ENCODE measurements around the gene ABCC3. TPM values are rescaled to one million over a fixed set of nuclear protein-coding genes. Genes with fewer than 3 reads are reported as not detected.

The ABCC3 gene
- total RNA-seq, 1 experiment from 2014 or later, result 0.56 TPM

DNA sequence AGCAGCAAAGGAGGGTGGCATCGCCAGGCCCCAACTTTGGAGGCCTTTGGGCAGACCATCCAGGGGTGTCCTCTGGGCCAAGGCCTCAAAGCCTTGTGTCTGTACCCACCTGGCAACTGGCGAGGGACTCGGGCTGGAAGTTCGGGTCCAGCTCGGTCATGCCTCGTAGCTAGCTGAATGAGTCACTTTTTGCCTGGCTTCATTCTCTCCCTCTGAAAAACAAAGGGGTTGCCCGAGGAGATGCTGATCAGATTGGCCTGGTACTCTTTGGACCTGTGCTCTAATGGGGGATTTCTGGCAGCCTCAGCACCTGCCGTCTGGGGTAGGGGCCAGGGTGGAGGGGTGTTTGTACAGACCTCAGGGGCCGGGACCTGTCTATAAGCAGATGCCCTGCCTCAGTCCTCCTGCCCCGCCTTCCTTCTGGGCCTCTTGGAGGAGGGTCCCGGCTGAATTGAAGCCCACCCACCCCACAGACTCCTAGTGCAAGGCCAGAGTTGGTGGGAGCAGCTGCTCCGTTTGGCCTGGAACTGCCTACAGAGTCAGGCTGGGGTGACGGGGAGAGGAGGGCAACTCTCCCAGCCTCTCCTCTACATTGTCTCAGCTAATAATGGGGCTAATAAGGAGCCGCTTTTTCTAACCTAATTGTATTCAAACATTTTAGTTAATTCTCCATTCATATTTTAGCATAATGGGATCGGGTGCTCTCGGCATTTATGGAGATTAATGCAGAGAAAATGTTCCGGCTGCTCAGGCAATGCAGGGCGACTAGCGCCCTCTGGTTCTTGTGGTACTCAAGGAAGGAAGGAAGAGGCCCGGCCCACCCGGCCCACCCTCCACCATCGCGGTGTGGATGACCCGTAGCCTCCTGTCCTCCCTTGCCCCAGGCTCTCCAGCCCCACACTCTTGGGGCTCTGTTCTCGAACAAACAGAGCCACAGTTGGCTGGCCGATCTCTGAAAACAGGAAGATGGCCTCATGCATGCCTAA is 21.4 kb upstream of the ABCC3 start:
- Histone ChIP-seq H3K4me3 (ENCODE audit: low read depth, low read length, poor library complexity, severe bottlenecking) (no peak overlapping the region), H3K27ac (ENCODE audit: low read depth, low read length, poor library complexity, severe bottlenecking) (no peak overlapping the region), H3K9me3 (ENCODE audit: low read depth, low read length, poor library complexity, severe bottlenecking) (no peaks in the 10 kb centered on the region), H3K4me1 (ENCODE audit: insufficient read depth, low read length, poor library complexity, severe bottlenecking) (peaks cover 12% of the 10 kb centered on the region), H3K27me3 (replicated peaks; ENCODE audit: insufficient read depth, low read depth, low read length, poor library complexity) (no peaks in the 10 kb centered on the region), H3K36me3 (ENCODE audit: insufficient read depth, low read length, poor library complexity, severe bottlenecking) (no peaks in the 10 kb centered on the region)
- no peak for DNase-seq (ENCODE audit: low spot score)
- no TSS peak for BruUV-seq (replicated peaks)
- intact Hi-C loops (cut with micrococcal nuclease; ENCODE audit: unreplicated experiment), result no loop called here
- TF ChIP-seq EZH2 (IDR thresholded peaks at IDR 0.05; ENCODE audit: borderline replicate concordance, low read depth, low read length, poor library complexity, severe bottlenecking), result no peak
- TF ChIP-seq, protein P1, sequence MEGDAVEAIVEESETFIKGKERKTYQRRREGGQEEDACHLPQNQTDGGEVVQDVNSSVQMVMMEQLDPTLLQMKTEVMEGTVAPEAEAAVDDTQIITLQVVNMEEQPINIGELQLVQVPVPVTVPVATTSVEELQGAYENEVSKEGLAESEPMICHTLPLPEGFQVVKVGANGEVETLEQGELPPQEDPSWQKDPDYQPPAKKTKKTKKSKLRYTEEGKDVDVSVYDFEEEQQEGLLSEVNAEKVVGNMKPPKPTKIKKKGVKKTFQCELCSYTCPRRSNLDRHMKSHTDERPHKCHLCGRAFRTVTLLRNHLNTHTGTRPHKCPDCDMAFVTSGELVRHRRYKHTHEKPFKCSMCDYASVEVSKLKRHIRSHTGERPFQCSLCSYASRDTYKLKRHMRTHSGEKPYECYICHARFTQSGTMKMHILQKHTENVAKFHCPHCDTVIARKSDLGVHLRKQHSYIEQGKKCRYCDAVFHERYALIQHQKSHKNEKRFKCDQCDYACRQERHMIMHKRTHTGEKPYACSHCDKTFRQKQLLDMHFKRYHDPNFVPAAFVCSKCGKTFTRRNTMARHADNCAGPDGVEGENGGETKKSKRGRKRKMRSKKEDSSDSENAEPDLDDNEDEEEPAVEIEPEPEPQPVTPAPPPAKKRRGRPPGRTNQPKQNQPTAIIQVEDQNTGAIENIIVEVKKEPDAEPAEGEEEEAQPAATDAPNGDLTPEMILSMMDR (conservative IDR thresholded peaks at IDR 0.05; ENCODE audit: low read depth, low read length), result peak; percentile 39; the same call in 1 of the 2 replicates
- POLR2A ChIA-PET (ENCODE audit: low non-redundant PET), result no interaction called here
- CTCF ChIA-PET, result no interaction called here

DNA sequence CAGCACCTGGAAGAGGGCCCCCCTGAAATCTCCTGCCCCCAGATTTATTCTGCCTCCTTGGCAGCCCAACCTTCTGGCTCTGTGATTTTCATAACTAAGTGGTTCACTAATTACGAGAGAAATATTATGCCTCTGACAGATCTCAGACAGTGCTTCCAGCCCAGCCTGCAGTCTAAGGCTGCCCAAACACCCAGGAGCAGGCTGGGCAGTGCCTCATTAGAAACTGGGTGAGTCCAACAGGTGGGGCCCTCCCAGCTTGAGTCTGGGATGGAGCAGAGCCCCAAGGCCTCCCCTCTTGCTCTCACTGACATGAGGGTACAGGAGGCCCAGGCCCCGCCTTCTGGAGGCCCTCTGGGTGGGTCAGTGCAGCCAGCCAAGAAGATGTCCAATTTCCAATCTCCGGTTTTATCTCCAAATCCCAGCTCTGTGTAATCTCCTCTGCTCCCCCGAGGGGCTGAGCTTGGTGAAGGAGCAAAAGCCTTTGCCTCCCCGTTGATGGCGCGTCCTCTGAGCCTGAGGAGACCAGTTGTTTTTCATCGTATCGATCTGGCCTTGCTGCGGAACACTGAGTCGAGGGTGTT is 20.1 kb upstream of the ABCC3 start:
- TF ChIP-seq EZH2 (IDR thresholded peaks at IDR 0.05; ENCODE audit: borderline replicate concordance, low read depth, low read length, poor library complexity, severe bottlenecking), result no peak
- TF ChIP-seq, protein P1 (conservative IDR thresholded peaks at IDR 0.05; ENCODE audit: low read depth, low read length), result no peak
- intact Hi-C loops (cut with micrococcal nuclease; ENCODE audit: unreplicated experiment), result no loop called here
- Histone ChIP-seq H3K9me3 (ENCODE audit: low read depth, low read length, poor library complexity, severe bottlenecking) (no peaks in the 10 kb centered on the region), H3K27me3 (replicated peaks; ENCODE audit: insufficient read depth, low read depth, low read length, poor library complexity) (no peaks in the 10 kb centered on the region), H3K27ac (ENCODE audit: low read depth, low read length, poor library complexity, severe bottlenecking) (no peak overlapping the region), H3K4me1 (ENCODE audit: insufficient read depth, low read length, poor library complexity, severe bottlenecking) (peaks cover 11% of the 10 kb centered on the region), H3K4me3 (ENCODE audit: low read depth, low read length, poor library complexity, severe bottlenecking) (no peak overlapping the region), H3K36me3 (ENCODE audit: insufficient read depth, low read length, poor library complexity, severe bottlenecking) (no peaks in the 10 kb centered on the region)
- CTCF ChIA-PET, result no interaction called here
- POLR2A ChIA-PET (ENCODE audit: low non-redundant PET), result no interaction called here
- no TSS peak for BruUV-seq (replicated peaks)
- no peak for DNase-seq (ENCODE audit: low spot score)

DNA sequence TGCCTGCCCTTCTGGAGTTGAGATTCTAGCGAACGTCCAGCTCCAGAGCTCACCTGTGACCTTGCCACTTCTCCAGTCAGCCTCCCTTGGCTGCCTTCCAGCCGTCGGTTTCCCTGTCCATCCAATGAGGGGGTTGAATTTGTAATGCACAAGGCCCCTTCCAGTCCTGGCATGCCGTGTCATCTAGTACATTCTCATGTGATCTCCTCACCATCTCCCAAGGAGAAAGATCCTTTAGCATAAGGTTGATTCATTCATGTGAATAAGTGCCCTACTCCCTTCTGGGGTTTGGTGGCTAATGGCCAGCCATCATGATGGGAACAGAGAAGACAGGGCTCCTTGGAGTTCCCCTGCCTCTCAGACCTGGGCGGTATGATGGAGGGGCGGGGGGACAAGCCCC is 18.9 kb upstream of the ABCC3 start:
- H3K36me3 ChIP-seq (ENCODE audit: insufficient read depth, low read length, poor library complexity, severe bottlenecking), result no peaks in the 10 kb centered on the region
- TF ChIP-seq EZH2 (IDR thresholded peaks at IDR 0.05; ENCODE audit: borderline replicate concordance, low read depth, low read length, poor library complexity, severe bottlenecking), result no peak
- TF ChIP-seq, protein P1 (conservative IDR thresholded peaks at IDR 0.05; ENCODE audit: low read depth, low read length), result no peak
- no peaks in the 10 kb centered on the region for H3K27me3 ChIP-seq (replicated peaks; ENCODE audit: insufficient read depth, low read depth, low read length, poor library complexity)
- ChIA-PET CTCF (no interaction called here), POLR2A (ENCODE audit: low non-redundant PET) (no interaction called here)
- no peak overlapping the region for H3K4me3 ChIP-seq (ENCODE audit: low read depth, low read length, poor library complexity, severe bottlenecking)
- no peak for DNase-seq (ENCODE audit: low spot score)
- intact Hi-C loops (cut with micrococcal nuclease; ENCODE audit: unreplicated experiment), result no loop called here
- H3K9me3 ChIP-seq (ENCODE audit: low read depth, low read length, poor library complexity, severe bottlenecking), result no peaks in the 10 kb centered on the region
- no TSS peak for BruUV-seq (replicated peaks)
- no peak overlapping the region for H3K27ac ChIP-seq (ENCODE audit: low read depth, low read length, poor library complexity, severe bottlenecking)
- peaks cover 12% of the 10 kb centered on the region for H3K4me1 ChIP-seq (ENCODE audit: insufficient read depth, low read length, poor library complexity, severe bottlenecking)

Data from A673 (cell line).